Neutrophil (primary cell): Measurements from ENCODE around the gene ATXN7.

Source experiments
- H3K27ac ChIP-seq: fragments of 200-600 bp; sonication (generic); 2 replicates; pipeline ENCODE4 v1.5.1; 2016; ENCODE audit warnings: mild to moderate bottlenecking, moderate library complexity
- H3K27me3 ChIP-seq: fragments of 200-600 bp; sonication (generic); 2 replicates; pipeline ENCODE4 v1.6.0; 2016; ENCODE audit warnings: mild to moderate bottlenecking
- H3K36me3 ChIP-seq: fragments of 200-600 bp; sonication (generic); 2 replicates; pipeline ENCODE4 v1.5.1; 2017
- H3K4me1 ChIP-seq, 2 experiments: fragments of 200-600 bp in 1 of 2; sonication (generic) in 1 of 2; 1 replicate in 1 of 2; 2 replicates in 1 of 2; pipeline versions ENCODE4 v1.5.1 to v1.6.1; 2013 to 2016; ENCODE audit warnings: low read depth in 1 of 2, low read length in 1 of 2, mild to moderate bottlenecking in 1 of 2, moderate library complexity in 1 of 2; ENCODE audit not compliant: control insufficient read depth in 1 of 2, insufficient read depth in 1 of 2
- H3K4me3 ChIP-seq, 2 experiments: fragments of 200-600 bp in 1 of 2; sonication (generic) in 1 of 2; 1 replicate in 1 of 2; 2 replicates in 1 of 2; pipeline ENCODE4 v1.5.1; 2013 to 2016; ENCODE audit warnings: low read depth in 1 of 2, low read length in 1 of 2, mild to moderate bottlenecking in 1 of 2, moderate library complexity in 1 of 2
- H3K9me3 ChIP-seq: fragments of 200-600 bp; sonication (generic); 2 replicates; pipeline ENCODE4 v1.5.1; 2016
- CTCF ChIP-seq: fragments of 200-600 bp; sonication (generic); IDR thresholded peaks from 2 replicates; pipeline ENCODE4 v1.5.1; 2016; ENCODE audit warnings: antibody characterized with exemption

ATXN7 gene

GRCh38 chr3:63967675-63968611 lies 104.3 kb downstream of the ATXN7 start:
- Histone ChIP-seq H3K27me3 (no peaks in the 10 kb centered on the region), H3K9me3 (no peaks in the 10 kb centered on the region), H3K4me1 (peaks cover 54 to 62% of the 10 kb centered on the region in 2 experiments), H3K36me3 (no peaks in the 10 kb centered on the region), H3K27ac (peak overlapping the region; percentile 91), H3K4me3 (peak overlapping the region; percentile 18 to 24)
- TF ChIP-seq CTCF, result no peak

DNA sequence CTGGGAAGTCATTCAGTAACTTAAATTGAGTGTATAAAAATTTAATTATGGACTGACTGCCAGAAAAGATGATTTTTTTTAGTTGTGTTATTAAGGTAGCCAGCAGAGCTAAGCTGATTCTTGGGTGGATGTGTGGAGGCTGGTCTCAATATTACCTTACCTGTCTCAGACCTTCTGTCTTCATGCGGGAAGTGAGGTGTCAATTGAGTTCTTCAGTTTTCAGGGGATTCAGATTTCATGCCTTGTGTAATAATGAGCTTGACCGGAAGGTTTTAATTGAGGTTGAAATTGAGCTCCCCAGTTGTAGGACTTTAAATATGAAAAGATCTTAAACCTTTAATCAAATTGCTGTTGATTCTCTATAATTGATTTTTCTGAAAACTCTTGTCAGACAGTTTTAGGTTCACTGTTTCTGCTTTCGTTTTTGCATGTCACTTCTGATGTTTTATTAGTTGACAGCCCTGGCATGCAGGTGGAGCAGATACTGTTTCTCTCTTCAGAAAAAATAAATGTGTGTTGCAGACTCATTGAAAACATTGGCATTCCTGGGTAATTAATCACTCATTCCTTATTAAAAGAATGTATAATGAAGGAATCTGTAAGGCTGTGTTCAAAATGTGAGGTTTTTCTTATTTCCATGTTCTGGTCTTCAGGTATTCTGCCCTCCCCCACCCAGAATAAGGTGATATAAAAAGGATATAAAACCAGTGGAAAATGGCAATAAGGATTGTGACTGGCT lies 105.1 kb downstream of the ATXN7 start:
- peaks cover 7% of the 10 kb centered on the region for H3K36me3 ChIP-seq
- peak overlapping the region; percentile 91 for H3K27ac ChIP-seq
- no peaks in the 10 kb centered on the region for H3K27me3 ChIP-seq
- no peaks in the 10 kb centered on the region for H3K9me3 ChIP-seq
- peak overlapping the region; percentile 18 to 24 for H3K4me3 ChIP-seq
- H3K4me1 ChIP-seq, result peaks cover 54 to 67% of the 10 kb centered on the region in 2 experiments
- TF ChIP-seq CTCF, result no peak

DNA sequence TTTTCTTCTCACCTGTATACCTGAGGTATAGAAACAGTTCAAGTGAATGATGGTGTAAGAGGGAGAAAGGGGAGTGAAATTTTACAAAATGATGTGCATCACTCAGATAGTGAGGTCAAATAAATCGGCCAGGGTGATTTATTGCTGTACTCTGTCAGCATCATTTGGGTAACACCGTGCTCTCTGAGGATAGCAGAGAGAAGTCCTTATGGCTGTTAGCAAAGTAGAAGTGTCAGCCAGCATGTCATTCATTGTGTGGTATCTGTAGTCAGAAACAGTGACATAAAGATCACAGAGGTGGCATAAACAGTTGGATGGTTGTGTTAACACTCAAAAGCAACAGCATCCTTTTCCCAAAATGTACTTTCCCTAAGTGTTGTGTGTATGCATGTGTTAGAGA lies 106.2 kb downstream of the ATXN7 start:
- peak overlapping the region; percentile 91 for H3K27ac ChIP-seq
- no peaks in the 10 kb centered on the region for H3K9me3 ChIP-seq
- peaks cover 9% of the 10 kb centered on the region for H3K36me3 ChIP-seq
- no peaks in the 10 kb centered on the region for H3K27me3 ChIP-seq
- H3K4me3 ChIP-seq, result peak overlapping the region in 1 of 2 experiments; percentile 18
- no peak for TF ChIP-seq CTCF
- H3K4me1 ChIP-seq, result peaks cover 58 to 71% of the 10 kb centered on the region in 2 experiments

DNA sequence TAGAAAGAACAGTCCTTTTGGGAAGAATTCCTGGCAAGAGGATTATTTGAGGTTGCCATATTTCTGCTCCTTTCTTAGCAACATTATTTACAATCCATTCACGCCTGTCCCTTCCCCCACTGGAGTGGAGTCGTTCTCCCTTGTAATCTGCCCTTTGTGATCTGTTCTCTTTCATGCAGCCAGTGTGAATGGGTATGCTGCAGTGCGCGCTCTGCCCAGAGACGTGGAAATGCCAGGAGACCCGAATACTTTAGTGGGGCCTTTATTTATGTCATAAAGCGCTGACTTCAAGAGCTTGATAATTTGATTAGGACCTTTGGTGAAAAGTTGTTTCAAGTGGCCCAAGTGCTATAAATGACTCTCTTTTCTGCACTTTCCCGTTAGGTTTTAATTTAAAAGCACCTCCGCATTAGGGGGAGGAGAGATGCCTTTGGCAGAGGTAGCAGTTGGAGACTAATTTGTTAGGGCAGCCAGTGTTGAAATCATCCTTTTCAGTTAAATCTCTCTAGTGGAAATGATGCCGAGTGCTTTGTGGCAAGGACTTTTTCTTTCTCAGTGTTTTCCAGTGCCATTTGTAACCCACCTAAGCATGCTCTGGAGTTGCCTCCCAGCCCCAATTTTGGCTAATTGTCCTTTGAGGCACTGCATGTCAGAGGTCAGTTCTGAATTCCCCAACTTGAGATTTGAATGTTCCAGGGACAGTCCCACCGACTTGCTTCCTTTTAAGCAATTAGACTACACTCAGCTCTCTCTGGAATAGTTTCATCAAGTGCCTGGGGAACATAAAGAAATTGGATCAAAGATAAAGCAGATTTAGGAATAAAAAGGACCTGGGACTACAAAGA lies 107.2 kb downstream of the ATXN7 start:
- no peaks in the 10 kb centered on the region for H3K27me3 ChIP-seq
- peak overlapping the region; percentile 91 for H3K27ac ChIP-seq
- peak overlapping the region in 1 of 2 experiments; percentile 18 for H3K4me3 ChIP-seq
- no peak for TF ChIP-seq CTCF
- H3K4me1 ChIP-seq, result peaks cover 61 to 74% of the 10 kb centered on the region in 2 experiments
- H3K36me3 ChIP-seq, result peaks cover 9% of the 10 kb centered on the region
- H3K9me3 ChIP-seq, result no peaks in the 10 kb centered on the region

DNA sequence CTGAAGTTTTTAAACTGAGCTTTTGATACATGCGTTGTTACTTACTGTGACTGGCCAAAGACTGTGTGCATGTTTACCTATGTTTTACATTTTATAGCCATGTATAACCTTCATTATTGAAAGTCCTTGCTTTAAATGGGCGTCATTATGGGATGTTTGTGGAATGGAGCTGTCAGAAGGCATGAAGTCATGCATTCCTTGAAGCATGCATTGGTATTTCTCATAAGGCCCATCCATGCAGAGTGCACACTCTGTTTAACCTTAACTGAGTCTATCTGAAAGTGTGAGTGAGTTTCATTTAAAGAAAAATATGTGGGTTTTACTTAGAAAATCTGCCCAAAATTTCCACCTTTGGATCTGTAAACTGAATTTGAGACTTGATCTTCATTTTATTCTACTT lies 108.5 kb downstream of the ATXN7 start:
- H3K4me3 ChIP-seq, result no peak overlapping the region
- peaks cover 9% of the 10 kb centered on the region for H3K36me3 ChIP-seq
- H3K27me3 ChIP-seq, result no peaks in the 10 kb centered on the region
- peaks cover 70 to 81% of the 10 kb centered on the region in 2 experiments for H3K4me1 ChIP-seq
- no peaks in the 10 kb centered on the region for H3K9me3 ChIP-seq
- H3K27ac ChIP-seq, result no peak overlapping the region
- TF ChIP-seq CTCF, result no peak
